T-helper 1 cell (primary cell): ENCODE data around the gene ZBTB47.

Source experiments
- DNase-seq, 5 donors: peaks; one replicate each; pipeline ENCODE4 v3.0.0-alpha.2; 2012 to 2020

Gene ZBTB47

GRCh38 chr3:42666022-42666421 is 12.5 kb downstream of the ZBTB47 start:
- no peak for DNase-seq

GRCh38 chr3:42666577-42666998 is 13.1 kb downstream of the ZBTB47 start:
- no peak for DNase-seq

DNA sequence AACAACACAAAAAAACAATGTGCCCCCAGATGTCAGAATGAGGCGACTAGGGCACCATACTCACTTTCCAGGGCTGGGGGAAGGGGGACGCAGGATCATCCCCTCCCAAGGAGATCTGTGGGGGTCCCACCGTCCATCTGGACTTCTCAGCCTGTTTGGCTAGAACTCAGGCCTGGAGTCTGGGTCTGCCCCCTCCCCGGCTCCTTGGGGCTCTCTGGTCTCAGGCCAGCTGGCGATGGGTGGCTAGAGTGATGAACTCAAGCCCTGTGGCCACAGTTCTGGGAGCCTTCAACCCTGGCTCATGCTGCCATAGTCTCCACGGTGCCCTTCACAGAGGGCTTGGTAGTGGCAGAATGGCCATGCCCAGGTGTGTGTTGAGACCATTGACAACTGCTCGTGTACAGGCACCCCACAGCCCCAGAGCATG is 13.6 kb downstream of the ZBTB47 start:
- no peak for DNase-seq

DNA sequence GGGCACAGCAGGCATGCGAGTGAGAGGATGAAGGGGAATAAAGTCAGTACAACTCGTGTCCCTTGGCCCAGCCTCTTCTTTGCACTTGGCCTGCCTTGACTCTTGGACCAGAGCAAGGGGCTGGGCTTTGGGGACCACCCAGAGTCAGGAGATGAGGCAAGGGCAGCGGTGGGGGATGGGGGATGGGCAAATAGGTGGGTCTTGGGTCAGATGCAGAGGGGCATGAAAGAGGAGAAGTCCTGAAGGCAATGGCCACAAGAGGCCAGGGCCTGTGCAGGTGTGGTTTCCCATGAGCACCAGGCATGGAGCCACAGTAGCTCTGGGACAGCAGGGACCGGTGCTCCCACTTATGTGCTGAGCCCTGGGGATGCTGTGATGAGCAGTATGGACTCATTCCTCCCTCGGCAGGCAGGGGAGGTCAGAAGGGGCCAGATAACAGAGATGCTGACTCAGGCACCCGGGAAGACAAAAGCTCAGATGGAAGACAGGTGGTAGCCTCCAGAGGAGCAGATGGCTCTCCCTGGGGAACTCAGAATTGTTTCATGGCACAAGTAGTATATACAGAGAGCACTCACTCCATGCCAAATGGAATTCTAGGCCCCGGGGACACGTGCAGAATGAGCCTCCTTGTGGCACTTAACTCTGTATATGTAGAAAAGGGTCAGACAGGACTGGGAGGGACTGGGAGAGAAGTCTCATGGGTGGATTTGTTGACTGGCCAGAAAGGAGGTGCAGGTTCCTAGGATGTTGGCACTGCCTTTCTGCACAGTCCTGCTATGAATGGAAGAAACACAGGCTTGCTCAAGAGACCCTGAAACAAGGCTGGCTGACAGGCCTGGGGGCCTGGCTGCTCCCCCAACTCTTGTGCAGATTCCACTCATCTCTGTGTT is 14.3 kb downstream of the ZBTB47 start:
- no peak for DNase-seq

GRCh38 chr3:42668413-42668760 is 14.9 kb downstream of the ZBTB47 start:
- DNase-seq, result no peak

DNA sequence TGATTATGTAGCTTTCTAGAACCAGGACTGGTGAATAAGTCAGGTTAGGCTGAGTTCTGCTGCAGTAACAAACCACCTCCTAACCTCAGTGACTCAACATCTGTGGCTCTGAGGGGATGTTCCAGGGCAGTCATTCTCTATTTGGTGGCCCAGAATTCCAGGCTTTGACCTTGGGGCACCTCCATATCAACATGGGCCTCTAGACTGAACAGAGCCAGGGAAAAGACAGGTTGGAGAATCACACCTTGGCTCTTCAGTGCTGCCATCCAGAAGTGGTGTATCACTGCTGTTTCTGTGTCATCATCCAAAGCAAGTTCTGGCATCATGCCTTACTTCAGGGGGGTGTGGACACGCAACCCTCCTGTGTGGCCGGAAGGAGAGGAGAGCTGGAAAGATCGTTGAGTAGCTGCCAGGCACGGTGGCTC is 15.3 kb downstream of the ZBTB47 start:
- no peak for DNase-seq

DNA sequence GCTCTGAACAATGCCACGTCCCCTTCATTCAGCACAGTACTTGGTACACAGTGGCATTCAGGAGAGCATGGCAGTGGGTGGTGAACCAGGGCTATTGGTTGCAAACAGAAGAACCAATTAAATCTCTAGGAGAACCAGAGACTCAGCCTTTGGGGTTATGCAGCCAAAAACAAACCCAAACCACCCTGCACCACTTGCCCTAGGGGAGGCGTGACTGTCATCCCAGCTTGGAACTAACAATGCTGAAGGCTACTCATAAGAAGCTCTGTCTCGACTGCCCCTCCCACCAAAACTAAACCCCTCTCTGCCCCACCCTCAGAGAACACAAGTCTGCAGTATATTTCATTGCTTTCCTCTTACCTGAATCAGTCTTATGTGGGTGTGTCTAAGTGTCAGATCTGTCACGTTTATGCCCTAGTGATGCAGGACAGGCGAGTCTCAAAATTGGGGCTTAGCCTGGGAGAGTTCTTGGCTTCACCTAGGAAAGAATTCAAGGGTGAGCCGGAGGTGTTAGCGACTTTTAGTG is 16.6 kb downstream of the ZBTB47 start:
- DNase-seq, result no peak

GRCh38 chr3:42670670-42671069 is 17.2 kb downstream of the ZBTB47 start:
- no peak for DNase-seq

- DNase-seq, result no peak
These were observed 19.0 kb downstream of the ZBTB47 start for GRCh38 chr3:42672515-42672914.

GRCh38 chr3:42673082-42673481 is 19.6 kb downstream of the ZBTB47 start:
- no peak for DNase-seq

DNA sequence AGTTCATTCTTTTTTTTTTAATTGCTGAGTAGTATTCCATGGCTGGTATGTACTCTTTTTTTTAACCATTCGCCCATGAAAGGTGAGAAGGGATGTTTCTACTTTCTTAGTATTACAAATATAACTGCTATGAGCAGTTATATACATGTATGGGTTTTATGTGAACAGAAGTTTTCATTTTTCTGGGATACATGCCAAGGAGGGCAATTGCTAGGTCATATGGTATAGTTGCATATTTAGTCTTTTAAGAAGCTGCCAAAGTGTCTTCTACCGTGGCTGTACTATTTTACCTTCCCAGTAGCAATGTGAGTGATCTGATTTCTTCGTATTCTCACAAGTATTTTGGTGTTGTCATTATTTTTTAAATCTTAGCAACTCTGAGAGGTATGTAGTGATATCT is 20.6 kb downstream of the ZBTB47 start:
- DNase-seq, result no peak

GRCh38 chr3:42675909-42676308 is 22.4 kb downstream of the ZBTB47 start:
- DNase-seq, result no peak

DNA sequence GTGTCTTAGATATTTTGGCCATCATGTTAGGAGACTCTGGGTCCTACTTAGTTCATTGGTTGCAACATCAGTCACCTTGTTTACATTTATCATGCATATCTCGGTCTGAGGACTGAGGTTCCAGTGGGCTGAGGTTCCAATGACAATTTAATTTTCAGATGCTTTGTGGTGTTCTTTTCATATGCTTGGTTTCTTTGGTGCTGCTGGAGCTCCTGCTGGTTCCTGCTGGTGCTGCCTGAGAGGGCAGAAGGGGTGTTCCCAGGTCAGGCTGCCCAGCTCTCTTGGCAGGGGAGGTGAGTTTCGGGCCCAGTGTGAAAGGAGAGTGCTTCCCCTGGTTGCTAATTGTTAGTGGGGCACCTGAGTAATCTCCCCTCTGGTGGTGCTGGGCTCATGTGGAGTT is 24.9 kb downstream of the ZBTB47 start:
- no peak for DNase-seq

- no peak for DNase-seq
These were observed 26.8 kb downstream of the ZBTB47 start for GRCh38 chr3:42680271-42680670.

DNA sequence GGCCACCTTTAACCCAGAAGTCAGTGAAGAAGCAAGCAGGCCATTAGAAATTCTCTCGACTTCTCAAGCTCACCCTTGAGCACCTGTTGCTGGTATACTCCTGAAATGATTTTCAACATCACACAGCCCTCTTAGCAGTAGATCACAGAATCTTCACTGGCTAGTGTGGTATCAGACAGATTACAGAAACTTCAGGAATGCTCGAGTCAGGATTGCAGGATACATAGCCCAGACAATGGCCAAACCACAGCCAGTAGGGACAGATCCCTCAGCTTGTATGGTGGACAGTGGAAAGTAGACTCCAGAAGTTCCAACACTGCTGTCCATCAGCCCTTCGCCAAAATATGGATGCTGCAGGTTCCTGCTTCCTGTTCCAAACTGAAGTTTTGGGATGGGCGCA is 27.3 kb downstream of the ZBTB47 start:
- DNase-seq, result peak in 1 of 5 donors; percentile 2

- no peak for DNase-seq
These were observed 28.0 kb downstream of the ZBTB47 start for GRCh38 chr3:42681361-42682038.

GRCh38 chr3:42682301-42683070 is 29.0 kb downstream of the ZBTB47 start:
- DNase-seq, result no peak

GRCh38 chr3:42683875-42684598 is 30.5 kb downstream of the ZBTB47 start:
- peak in 1 of 5 donors; percentile 36 for DNase-seq

GRCh38 chr3:42684632-42685362 is 31.3 kb downstream of the ZBTB47 start:
- peak in 1 of 5 donors; percentile 1 for DNase-seq

DNA sequence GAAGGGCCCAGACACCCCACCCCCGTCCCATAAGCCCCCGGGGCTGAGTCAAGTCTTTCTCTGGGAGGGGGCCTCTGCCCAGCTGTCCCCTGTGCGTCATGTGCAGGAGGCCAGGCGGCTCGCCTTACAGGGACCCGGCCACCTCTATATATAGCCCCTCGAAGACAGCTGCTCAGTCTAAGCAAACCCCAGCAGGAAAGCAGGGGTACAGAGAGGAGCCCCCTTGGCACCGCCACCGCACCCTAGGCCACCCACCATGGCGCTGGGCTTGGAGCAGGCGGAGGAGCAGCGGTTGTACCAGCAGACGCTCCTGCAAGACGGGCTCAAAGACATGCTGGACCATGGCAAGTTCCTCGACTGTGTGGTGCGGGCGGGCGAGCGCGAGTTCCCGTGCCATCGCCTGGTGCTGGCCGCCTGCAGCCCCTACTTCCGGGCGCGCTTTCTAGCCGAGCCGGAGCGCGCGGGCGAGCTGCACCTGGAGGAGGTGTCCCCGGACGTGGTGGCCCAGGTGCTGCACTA is 31.9 kb downstream of the ZBTB47 start, which contains the start of gene KLHL40:
TSS of gene KLHL40 (plus strand) at position 175 of the 519 bp plus-strand sequence. CDS start at position 257, 82 bp downstream.
- DNase-seq, result no peak
